H1 (cell line): ENCODE data around the gene ARHGEF39. TPM values are rescaled to one million over a fixed set of nuclear protein-coding genes. Genes with fewer than 3 reads are reported as not detected.

ENCODE experiments used
- ATF2 ChIP-seq: IDR thresholded peaks from 2 replicates; pipeline ENCODE4 v1.6.1; 2012; ENCODE audit warnings: low read length, inconsistent platforms
- BCL11A ChIP-seq, 2 experiments: IDR thresholded peaks; one replicate each; pipeline ENCODE4 v1.6.1; 2011; ENCODE audit warnings: low read depth in 2 of 2, low read length in 2 of 2, mild to moderate bottlenecking in 2 of 2
- CREB1 ChIP-seq: IDR thresholded peaks from 2 replicates; pipeline ENCODE4 v1.6.1; 2012; ENCODE audit warnings: inconsistent platforms
- GABPA ChIP-seq: IDR thresholded peaks from 2 replicates; pipeline ENCODE4 v1.6.1; 2011; ENCODE audit warnings: mild to moderate bottlenecking, low read length, moderate library complexity, borderline replicate concordance; ENCODE audit not compliant: insufficient read depth
- USF2 ChIP-seq: IDR thresholded peaks from 2 replicates; pipeline ENCODE4 v1.6.1; 2011; ENCODE audit warnings: low read length, improper control_type of control experiment
- polyA plus RNA-seq, 7 experiments: library from polyadenylated mRNA; depleted of rRNA in 3 of 7; stranded (reverse) in 5 of 7; unstranded in 2 of 7; fragments of >200 nt in 5 of 7; fragments of 200-250 nt in 2 of 7; gene quantifications; 1 replicate in 5 of 7; 2 replicates in 1 of 7; 4 replicates in 1 of 7; pipeline versions ENCODE4 v1.2.1 to v1.2.3, GENCODE V29; 2011 to 2013; ENCODE audit warnings: missing spikeins in 2 of 7, mixed read lengths in 2 of 7
- total RNA-seq: library from RNA; stranded (reverse); fragmentation: NEBNext Ultra II Directional; extraction: Animal tissue kit (Norgen Biotek cat#: 25700); gene quantifications from 2 replicates; pipeline ENCODE4 v1.2.1, GENCODE V29; 2021

The ARHGEF39 gene
- total and polyA plus RNA-seq, 2 of the 8 experiments (the other 6 are each of a cell fraction or from before 2014, with no cell fraction given) = 18.6 to 18.7 TPM

- TF ChIP-seq ATF2 = no peak
- TF ChIP-seq GABPA = no peak
- TF ChIP-seq USF2 = no peak
- TF ChIP-seq BCL11A (IDR thresholded peaks at IDR 0.05; ENCODE audit: low read depth in 2 of 2, low read length in 2 of 2) = no peak
- no peak for TF ChIP-seq CREB1
- TF ChIP-seq, all 59 proteins: peak for 0
Observed at GRCh38 chr9:35666045-35666444, 1.1 kb upstream of the ARHGEF39 start (continued).
